HG03378 (cell line): Measurements from ENCODE around the gene IL16.

Experiments used
- ATAC-seq: cut with Tn5 transposase; IDR thresholded peaks from one replicate; pipeline ENCODE4 v1.9.1; 2021; ENCODE audit warnings: mild to moderate bottlenecking, moderate library complexity; ENCODE audit not compliant: unreplicated experiment

Gene IL16

GRCh38 chr15:81174125-81174791 lies 22.4 kb upstream of the IL16 start:
- no peak for ATAC-seq

DNA sequence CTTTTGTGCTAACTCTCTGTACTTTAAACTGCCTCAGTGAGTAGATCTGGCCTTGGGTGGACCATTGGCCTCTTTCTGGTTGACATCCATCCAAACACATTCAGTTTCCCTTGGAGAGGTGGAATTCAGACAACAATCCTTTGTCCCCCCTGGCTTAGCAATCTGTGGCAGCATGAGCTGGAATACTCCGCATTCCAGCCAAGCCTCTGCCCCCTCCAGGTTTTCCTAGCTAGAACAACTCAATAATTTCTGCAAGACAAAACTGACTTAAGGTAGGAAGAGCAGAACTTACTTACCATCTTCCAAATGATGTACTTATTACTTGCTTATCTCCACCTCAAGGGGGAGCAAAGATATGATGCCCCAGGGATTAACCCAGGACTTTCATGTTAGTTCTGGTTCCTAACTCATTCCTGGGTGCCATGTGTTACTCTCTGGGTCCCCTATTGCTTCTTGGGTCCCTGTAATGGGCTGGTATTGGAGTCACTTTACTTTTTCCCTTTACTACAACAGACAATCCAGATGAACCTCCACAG lies 21.8 kb upstream of the IL16 start:
- ATAC-seq, result no peak

- no peak for ATAC-seq
Measured at GRCh38 chr15:81175496-81175895, 21.2 kb upstream of the IL16 start.

DNA sequence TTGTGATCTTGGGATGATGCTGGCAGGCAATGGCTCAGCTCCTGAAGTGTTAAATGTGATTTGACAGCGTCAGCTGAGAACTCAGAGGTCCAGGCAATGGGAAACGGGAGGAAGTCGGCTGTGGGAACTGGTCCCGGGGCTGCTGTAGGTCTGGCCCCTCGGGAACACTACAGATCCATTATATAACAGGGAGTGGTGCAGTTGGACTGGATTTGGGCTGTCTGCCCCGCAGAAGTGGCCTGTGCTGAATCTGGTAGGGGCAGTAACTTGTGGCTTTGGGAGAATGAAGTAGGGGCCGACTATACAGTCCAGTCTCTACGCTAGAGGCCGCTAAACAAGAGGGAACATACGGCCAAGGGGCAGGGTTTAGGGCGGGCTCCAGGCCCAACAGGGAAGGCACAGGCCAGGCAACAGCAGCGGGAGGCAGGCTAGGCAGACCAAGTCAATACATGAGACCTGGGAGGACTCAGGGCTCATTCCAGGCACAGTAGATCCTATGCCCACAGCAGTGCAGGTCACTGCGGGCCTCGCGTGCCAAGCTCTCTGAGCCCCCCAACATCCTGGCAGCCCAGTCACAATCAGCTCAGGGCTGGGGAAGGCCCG lies 20.3 kb upstream of the IL16 start:
- ATAC-seq, result no peak

- ATAC-seq, result no peak
Measured at GRCh38 chr15:81178365-81178764, 18.3 kb upstream of the IL16 start.

- ATAC-seq, result no peak
Measured at GRCh38 chr15:81181220-81181619, 15.5 kb upstream of the IL16 start.

DNA sequence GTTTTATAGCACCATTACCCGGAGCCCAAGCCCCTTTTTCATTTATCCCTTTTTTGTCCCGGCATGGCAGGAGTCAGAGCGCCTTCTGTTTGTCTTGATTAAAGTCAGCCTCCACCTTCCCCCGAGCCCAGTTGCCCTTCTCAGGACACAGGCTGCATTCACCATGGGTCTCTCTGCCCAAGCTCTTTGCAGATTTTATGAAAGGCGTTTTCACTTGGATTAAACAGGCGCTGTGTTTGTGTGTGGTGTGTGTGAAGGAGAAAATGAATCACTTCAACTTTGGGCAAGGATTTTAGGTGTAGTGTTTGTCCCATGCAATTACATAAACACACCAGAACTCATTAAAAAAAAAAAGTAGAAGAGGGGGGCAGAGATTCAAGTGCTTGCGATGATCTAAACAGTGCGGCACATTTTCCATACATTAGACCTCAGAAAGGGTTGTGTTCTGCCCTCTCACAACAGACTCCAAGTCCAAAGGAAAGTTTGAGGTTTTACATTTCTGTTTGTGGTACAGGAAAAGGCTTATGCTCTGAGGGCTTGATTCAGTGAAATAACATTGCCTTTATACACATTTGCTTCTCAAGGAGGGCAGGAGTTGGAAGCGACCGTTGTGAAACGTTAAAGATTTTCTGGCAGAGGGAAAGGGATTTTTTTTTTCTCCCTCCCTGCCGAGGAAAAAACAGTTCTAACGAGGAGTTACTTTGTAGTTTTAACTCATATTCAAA lies 14.5 kb upstream of the IL16 start:
- no peak for ATAC-seq

- ATAC-seq, result no peak
Measured at GRCh38 chr15:81182756-81183438, 13.8 kb upstream of the IL16 start.

DNA sequence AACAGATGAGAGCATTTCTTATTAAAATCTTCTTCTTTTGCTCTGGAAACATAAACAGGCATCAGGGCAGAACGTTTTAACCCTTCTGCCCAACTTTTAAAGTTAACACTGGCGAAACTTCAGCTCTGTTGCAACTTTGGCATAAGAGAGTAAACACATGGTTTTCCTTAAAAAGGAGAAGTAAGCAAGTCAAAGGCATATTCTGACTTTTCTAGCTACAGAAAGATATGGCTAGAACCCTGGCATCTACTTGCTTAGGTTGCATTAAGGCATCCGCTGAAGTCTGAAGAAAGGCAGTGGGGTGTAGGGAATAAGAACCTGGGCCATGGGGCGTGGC lies 13.3 kb upstream of the IL16 start:
- ATAC-seq, result no peak

GRCh38 chr15:81184188-81184587 lies 12.5 kb upstream of the IL16 start:
- no peak for ATAC-seq

GRCh38 chr15:81185631-81186295 lies 10.9 kb upstream of the IL16 start:
- no peak for ATAC-seq

GRCh38 chr15:81188354-81188753 lies 8.3 kb upstream of the IL16 start:
- no peak for ATAC-seq

- ATAC-seq, result no peak
Measured at GRCh38 chr15:81189583-81190283, 6.9 kb upstream of the IL16 start.

DNA sequence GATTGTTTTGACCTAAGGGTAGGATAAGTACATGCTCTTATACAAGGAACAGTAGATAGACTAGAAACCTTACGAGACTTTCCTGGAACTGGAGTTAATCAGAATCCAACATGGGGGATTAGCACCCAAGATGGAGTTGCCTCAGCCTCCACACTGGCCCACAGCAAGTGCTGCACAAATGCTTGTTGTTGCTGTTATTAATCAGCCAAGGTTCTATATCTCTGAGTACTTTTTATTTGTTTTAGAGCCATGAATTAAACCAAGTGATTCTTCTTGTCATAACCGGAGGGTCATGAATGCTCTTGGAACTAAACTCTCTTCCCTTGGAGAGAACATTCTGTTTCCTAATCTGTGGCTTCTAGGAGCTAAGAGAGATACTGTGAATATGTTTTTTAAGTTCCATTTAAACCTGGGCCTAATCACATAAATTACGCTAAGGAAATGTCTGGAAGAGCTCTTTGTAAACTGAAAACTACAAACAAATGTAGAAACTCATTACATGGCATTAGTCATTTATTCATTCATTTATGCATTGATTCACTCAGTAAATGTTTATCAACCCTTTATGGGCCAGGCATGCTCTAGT lies 5.7 kb upstream of the IL16 start:
- ATAC-seq, result no peak

GRCh38 chr15:81191701-81192100 lies 5.0 kb upstream of the IL16 start:
- no peak for ATAC-seq

- no peak for ATAC-seq
Measured at GRCh38 chr15:81194723-81195122, 2.0 kb upstream of the IL16 start.

GRCh38 chr15:81195339-81195864 lies 1.3 kb upstream of the IL16 start:
- no peak for ATAC-seq

GRCh38 chr15:81197255-81197630 lies 564 bp downstream of the IL16 start:
- ATAC-seq, result no peak

DNA sequence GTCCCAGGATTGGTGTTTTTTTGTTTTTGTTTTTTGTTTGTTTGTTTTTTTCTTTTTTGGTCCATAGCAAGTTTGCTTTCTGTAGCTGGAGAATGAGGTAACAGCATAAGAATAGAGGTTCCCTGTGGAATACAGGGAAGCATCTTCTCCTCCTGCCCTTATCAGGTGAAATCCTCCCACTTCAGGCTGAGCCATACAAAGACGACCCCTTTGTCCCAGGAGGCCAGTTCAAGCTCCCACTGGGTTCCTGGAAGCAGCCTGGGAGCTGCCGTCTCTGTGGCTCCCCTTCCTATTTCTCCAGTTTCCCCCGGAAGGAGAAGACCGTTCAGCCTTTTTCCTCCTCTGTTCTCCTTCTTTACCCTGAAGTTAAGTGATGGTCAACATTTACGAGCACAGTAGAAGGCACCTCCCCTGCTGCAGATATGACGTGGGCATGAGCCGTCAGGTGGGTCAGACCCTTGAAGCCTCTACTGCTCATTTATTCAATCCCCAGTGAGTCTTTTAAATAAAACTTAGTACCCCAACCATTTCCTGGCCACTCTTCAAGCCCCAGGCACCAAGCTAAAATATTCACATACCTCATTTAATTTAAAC lies 1.1 kb downstream of the IL16 start:
- ATAC-seq, result no peak
